Measurements from ENCODE around the gene AGT.

The AGT gene

GRCh38 chr1:230745071-230745470 lies 31.1 kb upstream of the AGT start:
- no peaks in the 10 kb centered on the region for H3K27me3 ChIP-seq (ENCODE audit: insufficient read depth, poor library complexity, severe bottlenecking)
- no peak overlapping the region for H3K4me3 ChIP-seq (replicated peaks; ENCODE audit: insufficient read depth, low read length)
- no peak overlapping the region for H3K27ac ChIP-seq (replicated peaks)
- DNase-seq (ENCODE audit: low read depth in 1 of 2, low spot score in 1 of 2): no peak
- TF ChIP-seq REST (IDR thresholded peaks at IDR 0.05; ENCODE audit: insufficient replicate concordance, low read depth): no peak
- TF ChIP-seq CTCF (IDR thresholded peaks at IDR 0.05; ENCODE audit: insufficient read depth, low read length): no peak
- TF ChIP-seq POLR2AphosphoS5 (IDR thresholded peaks at IDR 0.05; ENCODE audit: low read depth): no peak

GRCh38 chr1:230744382-230744781 lies 30.5 kb upstream of the AGT start:
- no peak for DNase-seq (ENCODE audit: low read depth in 1 of 2, low spot score in 1 of 2)
- no peak overlapping the region for H3K4me3 ChIP-seq (replicated peaks; ENCODE audit: insufficient read depth, low read length)
- TF ChIP-seq POLR2AphosphoS5 (IDR thresholded peaks at IDR 0.05; ENCODE audit: low read depth) (no peak), CTCF (IDR thresholded peaks at IDR 0.05; ENCODE audit: insufficient read depth, low read length) (no peak), GABPA (IDR thresholded peaks at IDR 0.05; ENCODE audit: low read depth) (no peak), REST (IDR thresholded peaks at IDR 0.05; ENCODE audit: insufficient replicate concordance, low read depth) (no peak), SPI1 (IDR thresholded peaks at IDR 0.05; ENCODE audit: borderline replicate concordance, low read depth) (no peak)

DNA sequence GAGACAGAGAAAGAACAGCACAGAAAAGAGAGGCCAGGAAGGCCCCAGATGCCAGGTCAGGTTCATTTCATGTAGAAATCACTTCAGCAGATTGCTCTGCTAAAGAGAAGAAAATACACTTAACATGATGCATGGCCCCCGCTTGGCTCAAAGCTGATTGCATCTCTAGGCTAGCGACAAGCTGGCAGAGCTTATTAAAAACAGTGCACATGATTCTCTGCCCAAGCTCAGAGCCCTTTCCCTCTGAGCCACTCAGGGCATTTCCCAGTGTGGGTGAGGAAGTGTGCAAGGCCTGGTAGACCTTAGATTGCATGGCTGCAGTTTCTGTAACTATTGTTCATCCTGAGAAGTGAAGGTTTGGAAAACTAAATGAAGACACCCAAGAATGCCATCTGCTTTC lies 30.0 kb upstream of the AGT start:
- Histone ChIP-seq H3K4me3 (replicated peaks; ENCODE audit: insufficient read depth, low read length) (no peak overlapping the region), H3K27ac (replicated peaks) (no peak overlapping the region), H3K27me3 (ENCODE audit: insufficient read depth, poor library complexity, severe bottlenecking) (no peaks in the 10 kb centered on the region)
- no peak for TF ChIP-seq GABPA (IDR thresholded peaks at IDR 0.05; ENCODE audit: low read depth)
- no peak for TF ChIP-seq REST (IDR thresholded peaks at IDR 0.05; ENCODE audit: insufficient replicate concordance, low read depth)
- TF ChIP-seq CTCF (IDR thresholded peaks at IDR 0.05; ENCODE audit: insufficient read depth, low read length): no peak
- no peak for TF ChIP-seq POLR2AphosphoS5 (IDR thresholded peaks at IDR 0.05; ENCODE audit: low read depth)
- TF ChIP-seq SPI1 (IDR thresholded peaks at IDR 0.05; ENCODE audit: borderline replicate concordance, low read depth): no peak
- DNase-seq (ENCODE audit: low read depth in 1 of 2, low spot score in 1 of 2): no peak

More at GRCh38 chr1:230744382-230744781, 30.5 kb upstream of the AGT start:
- Histone ChIP-seq H3K27me3 (ENCODE audit: insufficient read depth, poor library complexity, severe bottlenecking) (no peaks in the 10 kb centered on the region), H3K27ac (replicated peaks) (no peak overlapping the region)

Measured in HL-60 (cell line).